HT-29 (cell line): ENCODE measurements around the gene TMPRSS2. TPM values are rescaled to one million over a fixed set of nuclear protein-coding genes. Genes with fewer than 3 reads are reported as not detected.

ENCODE experiments used
- DNase-seq: peaks from one replicate; pipeline ENCODE4 v3.0.0-alpha.2; 2015; ENCODE audit warnings: low spot score
- total RNA-seq: library from RNA; depleted of rRNA; stranded (reverse); fragments of >200 nt; shearing (Covaris generic); gene quantifications from 2 replicates; pipeline ENCODE4 v1.2.3, GENCODE V29; 2014

TMPRSS2 gene
- total RNA-seq, 1 experiment from 2014 or later = 28.4 TPM

DNA sequence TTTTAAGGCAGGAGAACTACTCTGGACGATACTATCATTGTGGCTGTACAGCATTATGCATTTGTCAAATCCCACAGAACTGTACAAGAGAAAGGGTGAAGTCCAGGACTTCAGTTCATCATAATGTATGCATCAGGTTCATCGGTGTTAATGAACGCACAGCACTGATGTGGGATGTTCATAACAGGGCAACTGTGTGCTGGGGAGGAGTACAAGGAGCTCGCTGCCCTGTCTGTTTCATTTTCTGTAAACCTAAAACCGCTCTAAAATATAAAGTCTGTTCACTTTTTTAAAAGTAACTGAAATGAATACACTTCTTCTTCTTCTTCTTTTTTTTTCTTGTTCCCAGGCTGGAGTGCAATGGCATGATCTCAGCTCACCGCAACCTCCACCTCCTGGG lies 25.0 kb downstream of the TMPRSS2 start:
- no peak for DNase-seq

DNA sequence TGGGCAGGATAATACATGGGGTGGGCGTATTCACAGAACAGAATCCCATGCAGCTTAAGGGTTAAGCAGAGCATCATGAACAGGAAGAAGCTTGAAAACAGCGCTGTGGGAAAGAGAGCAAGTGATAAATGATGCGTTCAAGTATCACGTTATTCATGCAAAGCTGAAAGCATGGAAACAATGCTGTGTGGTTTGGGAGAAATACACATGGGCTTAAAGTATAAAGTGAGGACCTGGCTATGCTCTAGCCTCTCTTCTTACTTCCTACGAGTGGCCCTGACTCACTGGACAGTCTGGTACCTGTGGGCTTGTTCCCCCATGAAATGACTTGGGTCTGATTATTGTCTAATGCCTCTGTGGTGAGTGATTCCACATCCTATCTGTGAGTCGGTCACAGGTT lies 25.7 kb downstream of the TMPRSS2 start:
- no peak for DNase-seq

DNA sequence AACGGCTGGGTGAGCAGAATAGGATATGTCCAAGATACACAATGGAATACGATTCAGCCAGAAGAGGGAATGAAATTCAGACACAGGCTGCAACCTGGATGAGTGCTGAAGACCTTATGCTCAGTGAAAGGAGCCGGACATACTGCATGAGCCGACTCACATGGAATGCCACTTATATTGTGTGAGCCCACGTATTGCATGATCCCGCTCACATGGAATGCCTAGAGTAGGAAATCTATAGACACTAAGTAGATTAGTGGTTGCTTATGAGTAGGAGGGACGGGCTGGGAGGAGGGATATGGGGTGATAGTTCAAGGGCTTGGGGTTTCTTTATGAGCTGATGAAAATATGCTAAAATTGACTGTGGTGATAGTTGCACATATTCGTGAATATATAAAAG lies 26.8 kb downstream of the TMPRSS2 start:
- no peak for DNase-seq

DNA sequence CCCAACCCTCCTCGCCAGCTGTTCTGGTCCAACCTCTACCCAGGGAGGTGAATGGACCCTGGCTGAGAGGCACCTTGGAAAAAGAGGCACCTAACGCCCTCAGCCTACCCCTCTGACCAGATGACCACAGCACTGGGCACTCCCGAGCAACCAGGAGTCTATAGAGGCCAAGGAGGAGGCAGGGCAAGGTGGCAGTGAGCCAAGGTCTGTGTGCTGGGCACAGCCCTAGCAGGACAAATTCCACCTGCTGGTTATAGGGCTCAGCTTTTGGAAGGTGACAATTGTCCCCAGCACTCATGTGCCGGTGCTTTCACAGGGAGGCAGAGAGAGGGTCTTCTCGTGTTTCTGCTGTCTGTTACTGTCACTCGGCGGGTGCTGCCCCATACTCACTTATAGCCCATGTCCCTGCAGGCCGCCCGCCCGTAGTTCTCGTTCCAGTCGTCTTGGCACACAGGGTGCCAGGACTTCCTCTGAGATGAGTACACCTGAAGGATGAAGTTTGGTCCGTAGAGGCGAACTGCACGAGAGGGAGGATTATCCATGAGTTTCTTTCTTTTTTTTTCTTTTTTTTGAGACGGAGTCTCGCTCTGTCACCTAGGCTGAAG lies 27.8 kb downstream of the TMPRSS2 start:
- DNase-seq = no peak

DNA sequence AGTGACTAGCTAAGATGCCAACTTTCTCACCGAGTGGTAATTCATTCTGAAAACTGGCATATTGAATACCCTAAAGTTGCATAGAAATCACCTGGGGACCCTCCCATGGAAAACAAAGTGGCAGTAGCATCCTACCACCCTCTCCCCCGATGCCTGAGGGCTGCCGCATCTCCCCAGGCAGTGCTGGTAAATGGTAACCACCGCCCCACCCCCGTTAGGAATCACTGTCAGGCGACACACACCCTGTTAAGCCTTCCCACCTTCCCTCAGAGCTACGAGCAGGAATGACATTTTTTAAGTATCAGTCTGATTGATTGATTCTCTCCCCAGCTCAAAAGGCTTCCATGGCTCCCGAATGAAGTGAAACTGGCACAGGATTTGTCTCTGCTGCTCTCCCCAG lies 28.3 kb downstream of the TMPRSS2 start:
- DNase-seq = no peak

DNA sequence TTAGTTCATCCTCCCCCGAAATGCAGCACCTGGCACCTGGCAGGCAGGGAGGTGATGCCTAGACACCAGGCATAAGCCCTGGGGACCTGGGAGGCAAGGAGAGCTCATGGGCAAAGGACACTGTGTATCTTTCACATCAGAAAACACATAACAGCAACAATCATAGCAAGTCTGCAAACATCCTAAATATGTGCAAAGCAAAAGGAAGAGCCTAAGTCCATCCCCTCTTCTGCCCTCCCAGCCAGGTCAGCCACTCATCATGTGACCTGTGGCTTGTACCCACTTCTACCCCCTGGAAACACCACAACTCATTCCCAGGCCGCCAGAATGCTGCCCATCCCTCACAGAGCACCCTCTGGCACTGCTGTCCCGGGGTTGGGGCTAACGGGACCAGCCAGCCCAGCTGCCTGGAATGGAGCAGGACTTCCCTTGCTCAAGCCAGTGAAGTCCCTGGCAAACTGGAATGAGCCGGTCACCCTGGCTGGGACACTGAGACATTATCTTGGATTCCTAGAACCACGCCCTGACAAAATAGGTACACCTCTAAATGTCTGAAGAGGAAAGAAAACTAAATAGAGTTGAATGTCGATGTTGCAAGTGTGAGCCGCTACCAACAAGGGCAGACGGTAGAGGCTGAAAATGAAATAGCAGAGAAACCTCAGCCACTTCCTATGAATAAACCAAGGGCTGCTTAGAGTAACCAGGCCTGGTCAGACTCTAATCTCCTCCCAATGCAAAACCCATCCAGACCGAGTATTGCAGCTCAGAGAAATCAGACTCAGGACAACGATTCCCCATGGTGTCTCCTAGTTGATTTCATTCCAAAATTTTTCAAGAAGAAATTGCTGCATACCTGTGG lies 29.4 kb downstream of the TMPRSS2 start:
- DNase-seq = no peak

DNA sequence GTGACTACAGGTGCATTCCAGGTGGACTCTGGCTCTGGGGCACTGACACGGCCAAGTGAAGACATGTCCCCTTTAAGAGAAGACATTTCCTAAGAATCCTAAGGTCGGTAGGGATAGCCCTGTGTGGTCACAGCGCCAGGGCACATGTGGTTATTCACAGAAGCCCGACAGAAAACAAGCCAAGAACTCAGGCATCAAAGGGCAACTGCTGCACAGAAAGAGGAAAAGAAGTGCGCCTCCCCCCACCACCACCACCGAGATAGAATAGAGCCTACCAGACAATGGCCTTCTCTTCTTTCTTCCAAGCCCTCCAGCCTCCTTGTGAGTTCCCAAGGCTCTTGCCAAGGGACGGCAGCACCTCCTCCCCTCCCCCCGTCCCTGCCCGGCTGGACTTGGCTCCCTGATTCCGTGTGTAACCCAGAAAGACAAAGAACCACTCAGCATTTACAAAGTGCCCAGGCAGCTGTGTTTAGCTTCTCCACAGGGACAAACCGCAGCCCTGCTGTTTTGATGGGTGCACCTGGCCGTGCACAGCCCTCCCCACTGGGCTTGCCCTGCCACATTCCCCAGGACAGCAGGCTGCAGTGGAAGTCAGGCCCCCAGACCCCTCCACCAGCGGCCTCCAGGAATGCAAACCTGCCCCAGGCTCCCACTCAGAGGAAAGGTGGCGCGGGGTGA lies 30.2 kb downstream of the TMPRSS2 start:
- peak; percentile 46 for DNase-seq

DNA sequence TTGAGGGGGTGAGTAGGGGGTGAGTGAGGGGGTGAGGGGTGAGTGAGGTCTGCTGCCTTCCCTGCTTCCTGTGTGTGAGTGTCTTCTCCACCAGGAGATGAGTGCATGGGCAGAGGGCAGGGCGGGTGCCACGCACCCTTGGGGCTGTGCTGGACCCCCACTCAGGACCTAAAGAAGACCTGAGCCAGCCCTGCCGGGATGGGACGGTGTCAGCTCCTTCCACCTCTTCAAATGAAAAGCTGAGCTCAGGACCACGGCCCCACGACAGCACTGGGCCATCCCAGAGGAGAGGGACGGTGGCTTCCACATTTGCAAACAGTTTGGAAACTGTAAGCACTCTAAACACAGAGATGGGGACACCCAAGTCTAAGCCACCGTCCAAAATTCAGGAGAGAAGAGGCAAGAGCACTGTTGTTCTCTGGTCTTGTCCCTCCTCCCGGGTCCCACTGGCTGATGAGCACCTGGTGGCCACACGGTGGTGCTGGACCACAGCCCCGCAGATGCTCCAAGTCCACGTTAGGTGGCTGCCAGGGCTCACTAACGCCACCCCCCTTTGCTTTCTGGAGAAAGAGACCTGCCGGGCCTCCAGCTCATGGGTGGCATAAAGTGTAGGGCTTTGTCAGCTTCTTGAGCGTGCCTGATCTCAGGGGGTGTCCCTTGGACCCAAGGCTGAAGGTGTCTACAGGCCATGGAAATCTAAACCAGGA lies 32.1 kb downstream of the TMPRSS2 start:
- no peak for DNase-seq

DNA sequence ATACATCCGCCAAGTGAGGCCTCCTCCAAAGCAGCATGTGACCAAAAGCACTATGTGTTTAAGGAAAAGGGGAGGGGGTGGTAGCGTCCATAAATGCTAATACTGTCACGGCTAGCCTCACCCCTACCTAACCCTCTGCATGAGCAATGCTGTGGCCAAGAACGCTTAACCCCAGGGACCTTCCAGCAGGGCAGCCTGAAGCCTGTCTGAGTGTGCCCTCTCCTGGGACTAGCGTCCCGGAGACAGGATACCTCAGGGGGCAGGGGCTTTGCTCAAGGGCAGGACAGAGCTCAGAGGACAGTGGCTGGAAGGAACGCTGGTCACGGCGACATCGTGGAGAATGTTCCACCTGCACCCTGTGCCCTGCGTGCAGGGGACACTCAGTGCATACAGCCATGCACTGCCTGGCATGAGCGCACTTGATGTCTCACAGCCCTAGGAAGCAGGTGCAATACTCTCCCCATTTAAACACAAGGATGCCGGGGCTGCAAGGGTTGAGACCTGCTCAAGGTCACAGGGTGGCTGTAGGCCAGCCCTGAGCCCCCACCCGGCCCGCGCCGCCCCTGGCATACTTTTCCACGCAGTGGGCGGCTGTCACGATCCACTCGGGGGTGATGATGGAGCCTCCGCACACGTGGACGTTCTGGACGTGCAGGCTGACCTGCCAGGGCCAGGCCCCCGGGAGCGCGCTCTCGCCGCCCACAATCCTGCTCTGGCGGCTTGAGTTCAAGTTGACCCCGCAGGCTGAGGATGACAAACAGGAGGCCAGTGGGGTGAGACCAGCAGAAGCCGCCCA lies 35.0 kb downstream of the TMPRSS2 start:
- DNase-seq = no peak

DNA sequence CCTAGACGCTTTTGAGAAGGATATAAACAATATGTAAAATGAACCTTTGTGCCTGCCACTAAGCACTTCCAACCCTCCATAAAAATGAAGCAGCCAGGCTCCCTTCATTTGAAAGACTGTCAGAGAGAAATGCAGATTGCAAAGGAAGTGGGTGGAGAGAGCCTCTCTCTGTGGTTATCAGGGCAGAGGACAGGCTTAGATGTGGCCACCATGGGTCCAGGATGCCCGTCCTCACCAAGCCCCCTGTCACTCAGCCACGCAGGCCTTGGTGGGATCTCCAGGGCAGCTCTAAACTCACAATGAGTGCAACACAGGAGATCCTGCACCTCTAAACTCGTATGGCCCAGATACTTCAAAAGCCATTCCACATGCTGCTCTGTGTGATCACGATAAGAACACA lies 37.9 kb downstream of the TMPRSS2 start:
- DNase-seq = no peak

DNA sequence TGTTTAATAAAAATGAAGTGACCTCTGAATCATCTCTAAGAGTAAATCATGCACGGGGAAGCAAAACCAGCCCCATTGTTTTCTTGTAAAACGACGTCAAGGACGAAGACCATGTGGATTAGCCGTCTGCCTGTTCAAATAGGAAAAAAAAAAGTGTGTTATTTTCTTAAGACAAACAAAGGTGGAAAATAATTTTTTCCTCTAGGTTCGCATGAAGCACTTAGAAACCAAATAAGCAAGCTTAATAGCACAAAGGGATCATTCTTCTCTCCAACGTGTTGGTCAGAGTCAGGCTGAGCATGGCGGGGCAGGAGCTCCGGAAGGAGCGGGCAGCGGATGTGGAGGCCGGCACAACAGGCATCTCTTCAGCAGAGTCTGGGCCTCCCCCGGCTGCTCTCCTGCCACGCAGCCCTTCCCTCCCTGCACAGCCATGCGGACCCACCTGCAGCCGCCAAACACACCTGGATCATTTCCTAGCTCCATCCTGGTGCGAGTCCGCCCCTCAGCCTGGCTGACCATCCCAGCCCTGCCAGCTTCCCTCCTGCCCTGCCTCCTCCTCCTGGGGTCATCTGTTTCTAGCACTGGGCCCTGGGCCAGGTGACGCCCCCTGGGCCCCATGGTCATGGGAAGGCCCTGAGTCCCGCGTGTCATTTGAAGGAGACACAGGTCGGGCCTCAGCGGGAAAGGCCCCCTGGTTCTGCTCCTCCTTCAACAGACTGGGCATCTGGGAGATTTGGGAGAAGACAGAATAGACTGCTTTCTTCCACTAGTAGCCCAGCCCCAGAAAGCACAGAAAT lies 41.7 kb downstream of the TMPRSS2 start:
- no peak for DNase-seq

DNA sequence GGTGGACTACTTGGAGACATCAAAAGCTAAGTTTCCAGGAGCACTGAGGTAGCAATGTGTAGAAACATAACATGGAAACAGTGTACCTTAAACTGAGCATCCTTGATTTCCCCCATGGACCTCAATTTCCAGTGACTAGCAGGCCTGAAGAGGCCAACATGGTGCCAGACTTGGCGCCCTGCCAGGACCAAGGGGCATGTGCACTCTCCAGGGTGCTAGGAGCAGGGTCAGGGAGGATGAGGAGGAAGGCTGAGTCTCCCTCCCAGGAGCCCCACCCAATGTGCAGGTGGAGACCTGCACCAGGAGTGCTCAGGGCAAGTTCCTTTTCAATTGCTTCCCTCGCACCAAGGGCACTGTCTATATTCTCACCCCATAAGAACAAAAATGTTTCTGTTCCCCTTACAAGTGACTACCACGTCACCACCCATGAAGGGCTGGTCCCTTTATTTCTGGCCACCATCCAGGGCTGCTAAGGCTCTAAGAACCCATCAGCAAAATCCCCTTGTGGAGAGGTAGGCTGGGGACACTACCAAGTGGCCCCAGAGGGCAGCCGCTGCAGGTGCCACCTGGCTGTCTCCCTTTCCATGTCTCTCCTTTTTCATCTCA lies 42.7 kb downstream of the TMPRSS2 start:
- DNase-seq = no peak

DNA sequence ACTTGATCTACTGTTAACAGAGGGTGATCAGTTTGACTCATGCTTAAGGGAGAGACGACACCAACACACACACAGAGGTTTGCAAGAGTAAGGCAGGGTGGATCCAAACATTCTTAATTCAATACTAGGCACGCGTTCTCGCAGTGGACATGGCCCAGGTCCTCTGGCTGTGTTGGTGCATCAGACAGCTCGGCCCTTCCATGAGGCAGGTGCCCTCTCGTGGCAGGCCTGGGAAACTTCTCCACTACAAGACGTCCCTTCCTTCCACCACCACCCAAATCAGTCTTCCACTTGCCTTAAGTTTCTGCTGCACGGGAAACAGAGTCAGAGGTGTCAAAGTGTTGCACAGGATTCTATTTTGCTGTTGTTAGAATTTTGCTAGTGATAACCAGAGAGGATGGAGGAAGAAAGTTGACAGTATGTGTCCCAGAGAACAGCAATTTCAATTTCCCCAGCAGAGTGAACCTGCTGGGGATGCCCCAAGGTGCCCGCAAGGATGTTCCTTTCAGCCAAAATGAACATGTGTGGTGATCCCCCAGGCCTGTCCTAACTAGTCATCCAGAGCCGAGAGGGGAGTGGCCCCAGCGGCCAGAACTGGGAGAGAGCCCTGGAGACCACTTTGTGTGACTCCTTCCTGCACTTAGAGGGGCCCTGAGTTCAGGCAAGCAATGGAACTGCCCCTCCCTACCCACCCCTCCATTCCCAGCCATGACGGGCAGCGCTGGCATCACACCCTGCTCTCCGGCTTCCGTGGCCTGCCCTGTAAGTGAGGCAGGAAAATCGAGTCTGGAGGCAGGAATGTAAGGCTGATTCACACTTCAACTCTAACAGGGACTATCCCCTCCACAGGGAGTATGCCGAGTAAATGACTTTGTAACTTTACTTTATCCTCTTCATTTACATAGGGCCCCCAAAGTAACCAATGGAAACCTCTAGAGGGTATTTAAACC lies 47.1 kb downstream of the TMPRSS2 start:
- DNase-seq = peak; percentile 61

DNA sequence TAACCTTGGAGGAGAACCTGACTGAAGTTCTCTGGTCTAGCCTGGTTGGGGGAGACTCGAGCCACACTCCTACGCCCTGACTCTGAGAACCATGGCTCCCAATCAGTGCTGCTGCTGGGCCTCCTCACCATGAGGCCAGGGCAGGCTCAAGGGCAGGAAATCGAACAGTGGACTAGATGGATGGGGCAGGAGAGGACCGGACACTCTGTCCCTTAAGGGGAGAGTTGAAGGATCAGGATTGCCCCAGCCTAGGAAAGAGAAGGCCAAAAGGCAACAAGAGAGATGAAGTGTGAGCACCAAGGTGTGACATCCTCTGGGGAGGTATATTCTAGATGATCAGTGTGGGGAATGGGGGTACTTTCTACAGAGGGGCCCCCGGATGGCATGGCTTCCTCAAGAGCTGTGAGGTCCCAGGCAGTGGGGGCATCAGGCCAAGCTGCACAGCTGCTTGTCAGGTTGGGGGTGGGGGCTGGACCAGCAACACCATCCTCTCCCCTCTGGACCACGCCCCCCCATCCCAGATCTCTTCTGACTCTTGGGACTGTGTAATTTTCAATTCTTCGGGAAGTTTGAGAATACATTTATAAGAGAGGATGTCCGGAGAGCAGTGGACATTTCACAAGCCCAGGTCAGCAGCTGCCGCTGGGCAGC lies 47.9 kb downstream of the TMPRSS2 start:
- no peak for DNase-seq

DNA sequence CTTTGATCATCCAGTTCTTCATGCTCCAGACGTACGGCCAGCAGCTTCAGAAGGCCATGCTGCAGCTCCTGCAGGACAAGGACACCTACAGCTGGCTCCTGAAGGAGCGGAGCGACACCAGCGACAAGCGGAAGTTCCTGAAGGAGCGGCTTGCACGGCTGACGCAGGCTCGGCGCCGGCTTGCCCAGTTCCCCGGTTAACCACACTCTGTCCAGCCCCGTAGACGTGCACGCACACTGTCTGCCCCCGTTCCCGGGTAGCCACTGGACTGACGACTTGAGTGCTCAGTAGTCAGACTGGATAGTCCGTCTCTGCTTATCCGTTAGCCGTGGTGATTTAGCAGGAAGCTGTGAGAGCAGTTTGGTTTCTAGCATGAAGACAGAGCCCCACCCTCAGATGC lies 49.4 kb downstream of the TMPRSS2 start:
- DNase-seq = no peak

DNA sequence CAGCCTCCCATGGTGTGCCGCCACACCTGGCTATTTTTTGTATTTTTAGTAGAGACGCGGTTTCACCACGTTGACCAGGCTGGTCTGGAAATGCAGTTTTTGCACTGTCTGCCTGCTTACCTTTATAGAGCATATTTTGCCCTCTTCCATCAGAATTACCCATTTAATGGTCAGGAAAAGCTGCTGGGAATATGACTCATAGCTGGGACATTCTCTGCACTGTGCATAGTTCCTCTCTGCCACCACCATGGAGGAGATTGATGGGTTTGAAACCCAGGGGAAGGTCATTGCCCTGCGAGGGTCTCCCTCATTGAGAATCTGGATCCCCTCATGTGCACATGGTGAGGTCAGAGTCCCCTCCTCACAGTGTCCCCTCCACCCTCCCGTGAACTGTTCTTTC lies 49.8 kb downstream of the TMPRSS2 start:
- DNase-seq = no peak

DNA sequence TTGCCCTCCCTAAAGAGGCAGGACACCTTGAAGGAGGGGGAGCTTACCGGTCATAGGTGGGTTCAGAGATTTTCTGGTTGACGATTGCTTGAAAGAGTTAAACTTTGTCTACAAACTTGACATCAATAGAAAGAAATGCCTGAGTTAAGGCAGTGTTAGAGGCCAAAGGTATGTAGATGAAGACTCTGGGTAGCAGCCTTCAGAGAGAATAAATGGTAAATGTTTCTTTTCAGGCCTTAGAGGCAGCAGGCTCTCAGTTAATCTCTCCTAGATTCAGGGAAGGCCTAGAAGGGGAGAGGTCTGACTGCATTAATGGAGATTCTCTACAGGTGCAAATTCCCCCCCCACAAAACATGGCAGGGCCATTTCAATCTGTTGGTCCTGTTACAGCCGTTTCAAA lies 54.2 kb downstream of the TMPRSS2 start:
- no peak for DNase-seq

DNA sequence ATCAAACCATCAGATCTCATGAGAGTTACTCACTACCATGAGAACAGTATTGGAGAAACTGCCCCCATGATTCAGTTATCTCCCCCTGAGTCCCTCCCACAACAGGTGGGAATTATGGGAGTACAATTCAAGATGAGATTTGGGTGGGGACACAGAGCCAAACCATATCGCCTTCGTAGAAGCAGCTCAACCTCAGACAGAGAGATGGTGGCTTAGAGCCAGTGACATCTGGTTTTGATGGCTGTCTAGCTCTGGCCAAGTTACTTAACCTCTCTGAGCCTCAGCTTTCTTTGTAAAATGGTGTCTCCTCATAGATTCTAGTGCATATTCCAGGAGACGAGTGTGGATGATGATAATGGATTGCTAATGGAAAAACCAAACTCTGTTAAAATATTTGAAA lies 54.8 kb downstream of the TMPRSS2 start:
- DNase-seq = no peak
